GM20000 (cell line): Measurements from ENCODE around the gene PAXIP1.
"Not testable (repeated sequence)": the region's sequence is repeated elsewhere in the genome, so short reads cannot be mapped to it uniquely, and the experiment has no call there.

Experiments used
- DNase-seq: peaks from one replicate; pipeline ENCODE4 v3.0.0; 2012; ENCODE audit warnings: low spot score
- CTCF ChIP-seq: IDR thresholded peaks from 2 replicates; pipeline ENCODE4 v1.5.1; 2012; ENCODE audit warnings: mild to moderate bottlenecking, control low read depth; ENCODE audit errors: extremely low read depth, missing control alignments

PAXIP1 gene

GRCh38 chr7:154927624-154928125 is 75.2 kb downstream of the PAXIP1 start:
- DNase-seq: peak; percentile 68
- peak; percentile 30 for TF ChIP-seq CTCF

GRCh38 chr7:154922472-154922871 is 80.5 kb downstream of the PAXIP1 start:
- not testable (repeated sequence) for DNase-seq

GRCh38 chr7:154919344-154920225 is 83.3 kb downstream of the PAXIP1 start:
- DNase-seq: no peak
- no peak for TF ChIP-seq CTCF

GRCh38 chr7:154918741-154919140 is 84.2 kb downstream of the PAXIP1 start:
- DNase-seq: no peak
- no peak for TF ChIP-seq CTCF

- no peak for DNase-seq
- no peak for TF ChIP-seq CTCF
Measured at GRCh38 chr7:154918266-154918665, 84.7 kb downstream of the PAXIP1 start.

- no peak for DNase-seq
- TF ChIP-seq CTCF: no peak
Measured at GRCh38 chr7:154917808-154918160, 85.1 kb downstream of the PAXIP1 start.

- DNase-seq: no peak
Measured at GRCh38 chr7:154916856-154917807, 85.8 kb downstream of the PAXIP1 start.

More at GRCh38 chr7:154916856-154917807, 85.8 kb downstream of the PAXIP1 start:
- no peak for TF ChIP-seq CTCF
